GM12878 (cell line): Measurements from ENCODE around the gene SERINC1. TPM values are rescaled to one million over a fixed set of nuclear protein-coding genes. Genes with fewer than 3 reads are reported as not detected.
"Not testable (repeated sequence)": the region's sequence is repeated elsewhere in the genome, so short reads cannot be mapped to it uniquely, and the experiment has no call there.

Source experiments
- ATAC-seq: fragments of 200-7000 bp; cut with Tn5 transposase; 3 replicates; pipeline ENCODE4 v1.9.1; 2020; ENCODE audit warnings: mild to moderate bottlenecking, moderate library complexity
- BruUV-seq: library from RNA; stranded (reverse); fragments of 400-500 nt; replicated peaks from 2 replicates; lab custom pipeline; 2021; lab: Mats Ljungman, UMichigan
- CTCF ChIA-PET: fragments of 300-600 bp; sonication (Branson Sonifier 250); formaldehyde crosslinking; extraction: SDS; loops from one replicate; lab custom pipeline; 2021; ENCODE audit warnings: inconsistent platforms; lab: Yijun Ruan, JAX
- POLR2A ChIA-PET: fragments of 350-600 bp; formaldehyde crosslinking; extraction: SDS; loops from one replicate; lab custom pipeline; 2021; ENCODE audit warnings: inconsistent platforms; lab: Charles Lee
- RAD21 ChIA-PET: fragments of 300-600 bp; sonication (Branson Sonifier 250); formaldehyde crosslinking; loops from one replicate; lab custom pipeline; 2023; ENCODE audit warnings: antibody characterized with exemption; ENCODE audit not compliant: unreplicated experiment; lab: Charles Lee
- SMC1A ChIA-PET: fragments of 300-600 bp; sonication (Branson Sonifier 250); formaldehyde crosslinking; loops from one replicate; lab custom pipeline; 2023; ENCODE audit not compliant: unreplicated experiment, uncharacterized antibody; lab: Charles Lee
- DNase-seq: peaks from one replicate; pipeline ENCODE4 v3.0.0-alpha.2; 2011; ENCODE audit warnings: low read depth, low spot score
- FAIRE-seq: peaks from 3 replicates; lab custom pipeline; 2011; peaks lifted over from hg19 to GRCh38; lab: Jason Lieb, UNC
- H2AFZ ChIP-seq: 2 replicates; pipeline ENCODE4 v1.6.0; 2011; ENCODE audit warnings: low read depth, low read length, control low read depth; ENCODE audit not compliant: control insufficient read depth
- H3K27ac ChIP-seq: 2 replicates; pipeline ENCODE4 v1.5.1; 2011; ENCODE audit warnings: control low read depth; ENCODE audit not compliant: control insufficient read depth, insufficient read depth
- H3K27me3 ChIP-seq, 2 experiments: replicated peaks in 1 of 2; 2 replicates each; pipeline versions ENCODE4 v1.6.0 to v1.6.1; 2011; ENCODE audit warnings: low read length in 1 of 2; ENCODE audit not compliant: control insufficient read depth in 2 of 2, insufficient read depth in 2 of 2
- H3K36me3 ChIP-seq, 2 experiments: 2 replicates each; pipeline ENCODE4 v1.5.1; 2011; ENCODE audit warnings: low read length in 1 of 2; ENCODE audit not compliant: control insufficient read depth in 2 of 2, insufficient read depth in 2 of 2
- H3K4me1 ChIP-seq: 2 replicates; pipeline ENCODE4 v1.6.1; 2011; ENCODE audit warnings: mild to moderate bottlenecking, low read length, moderate library complexity, mixed read lengths; ENCODE audit not compliant: control insufficient read depth, insufficient read depth
- H3K4me2 ChIP-seq: 2 replicates; pipeline ENCODE4 v1.6.0; 2011; ENCODE audit warnings: control low read depth; ENCODE audit not compliant: control insufficient read depth, insufficient read depth
- H3K4me3 ChIP-seq: fragments of 200-600 bp; sonication (generic); 2 replicates; pipeline ENCODE4 v1.5.1; 2016
- H3K79me2 ChIP-seq: 2 replicates; pipeline ENCODE4 v1.6.0; 2011; ENCODE audit warnings: low read length; ENCODE audit not compliant: control insufficient read depth, insufficient read depth
- H3K9ac ChIP-seq: 2 replicates; pipeline ENCODE4 v1.8.0; 2011; ENCODE audit warnings: low read length, control low read depth, mixed read lengths; ENCODE audit not compliant: control insufficient read depth, insufficient read depth
- H3K9me3 ChIP-seq: replicated peaks from 3 replicates; pipeline ENCODE4 v1.5.1; 2011; ENCODE audit warnings: mild to moderate bottlenecking, low read length; ENCODE audit not compliant: control insufficient read depth, insufficient read depth
- H4K20me1 ChIP-seq: 2 replicates; pipeline ENCODE4 v1.6.0; 2011; ENCODE audit not compliant: control insufficient read depth, insufficient read depth
- MXI1 ChIP-seq: fragments of 150-350 bp; IDR thresholded peaks from 2 replicates; pipeline ENCODE4 v1.6.1; 2011; ENCODE audit warnings: low read depth, mild to moderate bottlenecking, inconsistent platforms, low read length, improper control_type of control experiment
- POLR2AphosphoS2 ChIP-seq: IDR thresholded peaks from 2 replicates; pipeline ENCODE4 v1.6.1; 2011; ENCODE audit warnings: low read depth, mild to moderate bottlenecking, low read length, improper control_type of control experiment, moderate library complexity
- POU2F2 ChIP-seq: IDR thresholded peaks from 3 replicates; pipeline ENCODE4 v1.6.1; 2011; ENCODE audit warnings: low read depth, mild to moderate bottlenecking, low read length, borderline replicate concordance
- ZBED1 ChIP-seq: IDR thresholded peaks from 2 replicates; pipeline ENCODE4 v1.6.1; 2016; ENCODE audit warnings: borderline replicate concordance
- WGBS: methylation state at CpG from one replicate; pipeline ENCODE4 v1.1.6; 2016; ENCODE audit warnings: low lambda C conversion rate; ENCODE audit not compliant: insufficient replicate concordance, insufficient coverage; ENCODE audit errors: missing lambda C conversion rate; 5-methylcytosine and 5-hydroxymethylcytosine counted together
- in situ Hi-C: fragments of 300-500 bp; cut with MboI; formaldehyde crosslinking; loops from 9 replicates; pipeline ENCODE4 v1.14.3; 2018; ENCODE audit warnings: mixed read lengths
- intact Hi-C: fragments of 100-400 bp; cut with micrococcal nuclease; formaldehyde crosslinking; loops from one replicate; pipeline ENCODE4 v1.14.2; 2022; ENCODE audit not compliant: unreplicated experiment
- polyA plus RNA-seq, 11 experiments: library from polyadenylated mRNA; depleted of rRNA in 4 of 11; unstranded in 6 of 11; stranded (reverse) in 5 of 11; fragments of >200 nt; fragmentation: Nextera tagmentation in 4 of 11; fragmentation: Illumina TruSeq in 1 of 11; extraction: Ambion mirVana in 4 of 11; extraction: Trizol in 1 of 11; gene quantifications; 1 replicate in 1 of 11; 2 replicates in 10 of 11; pipeline versions ENCODE4 v1.2.1 to v1.2.3, GENCODE V29; 2011 to 2016; ENCODE audit warnings: inconsistent platforms in 2 of 11, missing spikeins in 2 of 11, low read depth in 1 of 11
- total RNA-seq, 4 experiments: library from RNA; depleted of rRNA in 3 of 4; stranded (reverse); fragments of >200 nt in 3 of 4; fragmentation: Illumina TruSeq in 1 of 4; extraction: Trizol in 1 of 4; gene quantifications; 2 replicates each; pipeline versions ENCODE4 v1.2.1 to v1.2.3, GENCODE V29; 2013 to 2021
- TF ChIP-seq, protein P1 (sequence below): fragments of 450-650 bp; IDR thresholded peaks from 2 replicates; pipeline ENCODE4 v1.6.1; 2017; ENCODE audit warnings: mild to moderate bottlenecking
- TF ChIP-seq, protein P2 (sequence below), 3 experiments: IDR thresholded peaks in 2 of 3; conservative IDR thresholded peaks in 1 of 3; 2 replicates each; pipeline ENCODE4 v1.5.1; 2011; ENCODE audit warnings: low read depth in 3 of 3, low read length in 3 of 3, mild to moderate bottlenecking in 3 of 3, control low read depth in 2 of 3, moderate library complexity in 2 of 3, inconsistent platforms in 1 of 3, mixed read lengths in 1 of 3; ENCODE audit not compliant: control insufficient read depth in 2 of 3, insufficient read depth in 1 of 3; ENCODE audit errors: extremely low read depth in 1 of 3

Gene SERINC1
- total and polyA plus RNA-seq, 10 of the 15 experiments (the other 5 are each of a cell fraction or from before 2014, with no cell fraction given), result 18.5 to 45.7 (median 31.1) TPM

DNA sequence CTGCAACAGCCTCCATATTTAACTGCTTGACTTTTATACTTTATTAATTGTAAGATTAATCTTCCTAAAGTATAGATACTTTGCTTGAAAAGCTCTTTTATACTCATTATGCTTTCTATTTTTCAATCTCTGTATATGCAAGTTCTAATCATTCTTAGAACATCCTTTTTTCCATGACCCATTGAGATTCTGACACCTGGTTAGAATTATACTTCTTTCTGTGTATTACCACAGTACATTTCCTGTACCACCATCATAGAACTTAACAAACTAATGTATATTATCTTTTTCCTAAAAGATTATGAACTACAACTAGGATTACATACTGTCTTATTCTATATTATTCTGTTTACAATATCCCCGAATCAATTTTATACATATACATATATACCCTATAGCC lies 13.5 kb downstream of the SERINC1 start:
- CTCF ChIA-PET, result interaction anchor here (0.9 to 1.2 kb wide), 4 partner anchors 9 to 33 kb away, joined by 3 to 5 read pairs (median 4); no protein-coding TSS in a partner anchor
- no peak for TF ChIP-seq ZBED1
- TF ChIP-seq MXI1, result no peak
- no peak for TF ChIP-seq POU2F2
- TF ChIP-seq POLR2AphosphoS2, result no peak
- TF ChIP-seq, protein P1, sequence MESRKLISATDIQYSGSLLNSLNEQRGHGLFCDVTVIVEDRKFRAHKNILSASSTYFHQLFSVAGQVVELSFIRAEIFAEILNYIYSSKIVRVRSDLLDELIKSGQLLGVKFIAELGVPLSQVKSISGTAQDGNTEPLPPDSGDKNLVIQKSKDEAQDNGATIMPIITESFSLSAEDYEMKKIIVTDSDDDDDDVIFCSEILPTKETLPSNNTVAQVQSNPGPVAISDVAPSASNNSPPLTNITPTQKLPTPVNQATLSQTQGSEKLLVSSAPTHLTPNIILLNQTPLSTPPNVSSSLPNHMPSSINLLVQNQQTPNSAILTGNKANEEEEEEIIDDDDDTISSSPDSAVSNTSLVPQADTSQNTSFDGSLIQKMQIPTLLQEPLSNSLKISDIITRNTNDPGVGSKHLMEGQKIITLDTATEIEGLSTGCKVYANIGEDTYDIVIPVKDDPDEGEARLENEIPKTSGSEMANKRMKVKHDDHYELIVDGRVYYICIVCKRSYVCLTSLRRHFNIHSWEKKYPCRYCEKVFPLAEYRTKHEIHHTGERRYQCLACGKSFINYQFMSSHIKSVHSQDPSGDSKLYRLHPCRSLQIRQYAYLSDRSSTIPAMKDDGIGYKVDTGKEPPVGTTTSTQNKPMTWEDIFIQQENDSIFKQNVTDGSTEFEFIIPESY, result no peak
- TF ChIP-seq, protein P2, sequence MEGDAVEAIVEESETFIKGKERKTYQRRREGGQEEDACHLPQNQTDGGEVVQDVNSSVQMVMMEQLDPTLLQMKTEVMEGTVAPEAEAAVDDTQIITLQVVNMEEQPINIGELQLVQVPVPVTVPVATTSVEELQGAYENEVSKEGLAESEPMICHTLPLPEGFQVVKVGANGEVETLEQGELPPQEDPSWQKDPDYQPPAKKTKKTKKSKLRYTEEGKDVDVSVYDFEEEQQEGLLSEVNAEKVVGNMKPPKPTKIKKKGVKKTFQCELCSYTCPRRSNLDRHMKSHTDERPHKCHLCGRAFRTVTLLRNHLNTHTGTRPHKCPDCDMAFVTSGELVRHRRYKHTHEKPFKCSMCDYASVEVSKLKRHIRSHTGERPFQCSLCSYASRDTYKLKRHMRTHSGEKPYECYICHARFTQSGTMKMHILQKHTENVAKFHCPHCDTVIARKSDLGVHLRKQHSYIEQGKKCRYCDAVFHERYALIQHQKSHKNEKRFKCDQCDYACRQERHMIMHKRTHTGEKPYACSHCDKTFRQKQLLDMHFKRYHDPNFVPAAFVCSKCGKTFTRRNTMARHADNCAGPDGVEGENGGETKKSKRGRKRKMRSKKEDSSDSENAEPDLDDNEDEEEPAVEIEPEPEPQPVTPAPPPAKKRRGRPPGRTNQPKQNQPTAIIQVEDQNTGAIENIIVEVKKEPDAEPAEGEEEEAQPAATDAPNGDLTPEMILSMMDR (IDR thresholded peaks at IDR 0.05 in 2 of 3, conservative IDR thresholded peaks at IDR 0.05 in 1 of 3; ENCODE audit: control insufficient read depth in 2 of 3, extremely low read depth in 1 of 3, insufficient read depth in 1 of 3, low read depth in 3 of 3, low read length in 3 of 3), result no peak
- TF ChIP-seq, all 136 proteins: peak for 0
- in situ Hi-C loops (loop anchor here (25.0 kb wide), 1 partner anchor 1121 kb away; the partner anchor contains the start of gene TBC1D32), intact Hi-C loops (loop anchor here (5.0 kb wide), 1 partner anchor 36 kb away; no protein-coding TSS in a partner anchor)
- ChIA-PET POLR2A (no interaction called here), SMC1A (no interaction called here), RAD21 (no interaction called here)
- no peak overlapping the region for H3K27ac ChIP-seq
- no peaks in the 10 kb centered on the region for H3K27me3 ChIP-seq
- H3K36me3 ChIP-seq, result peaks cover 2 to 15% of the 10 kb centered on the region in 2 experiments; a peak in 3 of 4 replicates
- peaks cover 37% of the 10 kb centered on the region for H3K79me2 ChIP-seq
- H4K20me1 ChIP-seq, result no peaks in the 10 kb centered on the region
- H3K4me2 ChIP-seq, result no peak overlapping the region
- 95% methylated on average over 1 of the region's 1 CpG for WGBS
- no peak overlapping the region for H3K4me3 ChIP-seq
- no peak for DNase-seq
- no peaks in the 10 kb centered on the region; the same call in 2 of the 3 replicates for H3K9me3 ChIP-seq
- ATAC-seq, result no peak
- no peak for FAIRE-seq
- H2AFZ ChIP-seq, result no peak overlapping the region
- no TSS peak for BruUV-seq
- no peaks in the 10 kb centered on the region for H3K4me1 ChIP-seq
- no peak overlapping the region for H3K9ac ChIP-seq

DNA sequence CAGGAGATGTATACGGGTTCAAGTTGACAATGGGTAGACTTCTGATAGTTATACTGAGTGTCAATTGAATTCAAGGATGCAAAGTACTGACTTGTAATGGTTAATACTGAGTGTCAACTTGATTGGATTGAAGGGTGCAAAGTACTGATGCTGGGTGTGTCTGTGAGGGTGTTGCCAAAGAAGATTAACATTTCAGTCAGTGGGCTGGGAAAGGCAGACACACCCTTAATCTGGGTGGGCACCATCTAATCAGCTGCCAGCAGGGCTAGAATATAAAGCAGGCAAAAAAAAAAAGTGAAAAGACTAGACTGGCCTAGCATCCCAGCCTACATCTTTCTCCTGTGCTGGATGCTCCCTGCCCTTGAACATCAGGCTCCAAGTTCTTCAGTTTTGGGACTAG lies 16.5 kb downstream of the SERINC1 start:
- H3K4me1 ChIP-seq, RAD21 ChIA-PET, H3K27ac ChIP-seq, H3K9ac ChIP-seq, SMC1A ChIA-PET, H2AFZ ChIP-seq, ATAC-seq, H3K27me3 ChIP-seq, BruUV-seq, H4K20me1 ChIP-seq, H3K4me2 ChIP-seq, DNase-seq, POLR2A ChIA-PET, H3K9me3 ChIP-seq, H3K4me3 ChIP-seq, FAIRE-seq: not testable (repeated sequence)
- H3K79me2 ChIP-seq, result peaks cover 11% of the 10 kb centered on the region
- whole genome bisulfite sequencing, result 100% methylated on average over 1 of the region's 1 CpG
- in situ Hi-C loops (loop anchor here (25.0 kb wide), 1 partner anchor 1118 kb away; the partner anchor contains the start of gene TBC1D32), intact Hi-C loops (loop anchor here (5.0 kb wide), 1 partner anchor 33 kb away; no protein-coding TSS in a partner anchor)
- CTCF ChIA-PET, result interaction anchor here (1.4 kb wide), 1 partner anchor 37 kb away, joined by 3 read pairs; no protein-coding TSS in a partner anchor
- peaks cover 2 to 21% of the 10 kb centered on the region in 2 experiments; a peak in 3 of 4 replicates for H3K36me3 ChIP-seq
